Stomach (tissue), 4 donors: ENCODE measurements around the gene PURB.

ENCODE experiments used
- POLR2A ChIP-seq, 4 donors: fragments of 450-650 bp; IDR thresholded peaks; one replicate each; pipeline ENCODE4 v1.6.1; 2016; ENCODE audit warnings: antibody characterized with exemption in 4 of 4, control low read depth in 2 of 4, mild to moderate bottlenecking in 1 of 4, moderate library complexity in 1 of 4
- POLR2AphosphoS5 ChIP-seq, 3 donors: sonication (generic); formaldehyde crosslinking; IDR thresholded peaks; one replicate each; pipeline ENCODE4 v1.6.1; 2016; ENCODE audit warnings: antibody characterized with exemption in 3 of 3

GRCh38 chr7:44918029-44918428, 32.7 kb upstream of the PURB start:
- TF ChIP-seq POLR2A (IDR thresholded peaks at IDR 0.05): no peak
- no peak for TF ChIP-seq POLR2AphosphoS5 (IDR thresholded peaks at IDR 0.05)
